K562 (cell line): ENCODE measurements around the gene LZTS3. TPM values are rescaled to one million over a fixed set of nuclear protein-coding genes. Genes with fewer than 3 reads are reported as not detected.

ENCODE experiments used
- ATAC-seq: fragments of 200-7000 bp; cut with Tn5 transposase; 3 replicates; pipeline ENCODE4 v1.9.1; 2020; ENCODE audit warnings: moderate library complexity
- BruUV-seq: library from RNA; stranded (reverse); fragments of 400-500 nt; replicated peaks from 2 replicates; lab custom pipeline; 2021; lab: Mats Ljungman, UMichigan
- CTCF ChIA-PET: fragments of 300-600 bp; formaldehyde crosslinking; extraction: SDS; loops from one replicate; lab custom pipeline; 2021; ENCODE audit warnings: low intra/inter-chr PET ratio; lab: Yijun Ruan, JAX
- POLR2A ChIA-PET: fragments of 300-600, 350-650 bp; sonication (Branson Sonifier 250); formaldehyde crosslinking; extraction: SDS; loops from one replicate; lab custom pipeline; 2021; ENCODE audit warnings: antibody characterized with exemption, inconsistent platforms; lab: Yijun Ruan, JAX
- DNase-seq, 4 experiments: peaks; one replicate each; pipeline versions ENCODE4 v3.0.0 to v3.0.0-alpha.2; 2011 to 2018; ENCODE audit warnings: low spot score in 3 of 4, mixed read lengths in 3 of 4; ENCODE audit errors: extremely low read depth in 1 of 4
- FAIRE-seq: peaks from 2 replicates; lab custom pipeline; 2011; peaks lifted over from hg19 to GRCh38; lab: Jason Lieb, UNC
- H2AFZ ChIP-seq: 2 replicates; pipeline ENCODE4 v1.6.0; 2011; ENCODE audit warnings: low read depth, low read length, control low read depth, inconsistent platforms
- H3K27ac ChIP-seq: fragments of 200-600 bp; 3 replicates; pipeline ENCODE4 v1.8.0; 2011; ENCODE audit warnings: low read depth, mild to moderate bottlenecking, control low read depth, inconsistent platforms, low read length, moderate library complexity, mixed read lengths; ENCODE audit errors: extremely low read depth
- H3K27me3 ChIP-seq, 2 experiments: fragments of 300-600 bp in 1 of 2; 2 replicates in 1 of 2; 3 replicates in 1 of 2; pipeline versions ENCODE4 v1.6.0 to v1.8.0; 2011; ENCODE audit warnings: inconsistent platforms in 2 of 2, low read length in 2 of 2, mild to moderate bottlenecking in 1 of 2, mixed read lengths in 1 of 2, moderate library complexity in 1 of 2; ENCODE audit not compliant: control insufficient read depth in 2 of 2, insufficient read depth in 2 of 2
- H3K36me3 ChIP-seq: fragments of 300-600 bp; 3 replicates; pipeline ENCODE4 v1.8.0; 2011; ENCODE audit warnings: mild to moderate bottlenecking, low read length, inconsistent platforms; ENCODE audit not compliant: control insufficient read depth, insufficient read depth
- H3K4me1 ChIP-seq, 2 experiments: fragments of 200-600 bp in 1 of 2; replicated peaks in 1 of 2; 2 replicates in 1 of 2; 3 replicates in 1 of 2; pipeline versions ENCODE4 v1.5.1 to v1.8.0; 2011; ENCODE audit warnings: inconsistent platforms in 2 of 2, low read length in 2 of 2, mild to moderate bottlenecking in 1 of 2, mixed read lengths in 1 of 2, moderate library complexity in 1 of 2; ENCODE audit not compliant: control insufficient read depth in 2 of 2, insufficient read depth in 2 of 2
- H3K4me2 ChIP-seq: 2 replicates; pipeline ENCODE4 v1.6.1; 2011; ENCODE audit warnings: low read length, control low read depth, inconsistent platforms, mixed read lengths; ENCODE audit not compliant: insufficient read depth
- H3K4me3 ChIP-seq: fragments of 200-600 bp; sonication (generic), shearing (Covaris generic); 2 replicates; pipeline ENCODE4 v1.5.1; 2016; ENCODE audit warnings: control low read depth, inconsistent platforms
- H3K79me2 ChIP-seq: fragments of 200-600 bp; 3 replicates; pipeline ENCODE4 v1.8.0; 2011; ENCODE audit warnings: low read length, inconsistent platforms; ENCODE audit not compliant: control insufficient read depth, insufficient read depth
- H3K9ac ChIP-seq, 2 experiments: 2 replicates each; pipeline versions ENCODE4 v1.6.0 to v1.6.1; 2011; ENCODE audit warnings: low read depth in 2 of 2, low read length in 2 of 2, control low read depth in 1 of 2, inconsistent platforms in 1 of 2, mild to moderate bottlenecking in 1 of 2, mixed read lengths in 1 of 2; ENCODE audit not compliant: insufficient read depth in 1 of 2
- H3K9me1 ChIP-seq: one replicate; pipeline ENCODE4 v1.6.0; 2011; ENCODE audit warnings: inconsistent platforms, mild to moderate bottlenecking, low read length, moderate library complexity; ENCODE audit not compliant: control insufficient read depth, insufficient read depth
- H3K9me3 ChIP-seq: replicated peaks from 2 replicates; pipeline ENCODE4 v1.5.1; 2011; ENCODE audit warnings: low read depth, low read length, inconsistent platforms; ENCODE audit not compliant: control insufficient read depth, insufficient read depth
- H4K20me1 ChIP-seq: replicated peaks from 2 replicates; pipeline ENCODE4 v1.6.1; 2011; ENCODE audit warnings: low read length, inconsistent platforms, mixed read lengths; ENCODE audit not compliant: control insufficient read depth, insufficient read depth
- DIDO1 ChIP-seq: fragments of 450-650 bp; IDR thresholded peaks from 2 replicates; pipeline ENCODE4 v1.6.1; 2016; ENCODE audit warnings: low read depth, missing biosample characterization, missing genetic modification characterization
- FOXJ3 ChIP-seq: sonication (generic); formaldehyde crosslinking; IDR thresholded peaks from 2 replicates; pipeline ENCODE4 v1.4.0; 2020; ENCODE audit warnings: mild to moderate bottlenecking, missing genetic modification reagents
- GATAD2A ChIP-seq: fragments of 450-650 bp; IDR thresholded peaks from 2 replicates; pipeline ENCODE4 v1.6.1; 2017
- KDM5B ChIP-seq: fragments of 200-600 bp; sonication (generic); IDR thresholded peaks from 2 replicates; pipeline ENCODE4 v1.6.1; 2012; ENCODE audit warnings: low read depth, mild to moderate bottlenecking, moderate library complexity, low read length, control low read depth, inconsistent platforms; ENCODE audit not compliant: insufficient replicate concordance
- KLF16 ChIP-seq: IDR thresholded peaks from 2 replicates; pipeline ENCODE4 v1.6.1; 2016; ENCODE audit warnings: antibody characterized with exemption
- MAFF ChIP-seq: IDR thresholded peaks from 2 replicates; pipeline ENCODE4 v1.6.1; 2012; ENCODE audit warnings: low read length, improper control_type of control experiment
- NELFE ChIP-seq: IDR thresholded peaks from 2 replicates; pipeline ENCODE4 v1.6.1; 2011; ENCODE audit warnings: mild to moderate bottlenecking; ENCODE audit not compliant: insufficient read depth, insufficient read length
- RAD21 ChIP-seq, 2 experiments: fragments of 250-450 bp in 1 of 2; fragments of 450-650 bp in 1 of 2; sonication (Bioruptor Pico) in 1 of 2; formaldehyde crosslinking in 1 of 2; IDR thresholded peaks in 1 of 2; conservative IDR thresholded peaks in 1 of 2; 2 replicates each; pipeline versions ENCODE4 v1.4.0 to v1.8.0; 2020 to 2022; ENCODE audit warnings: mild to moderate bottlenecking in 2 of 2, moderate library complexity in 1 of 2
- RFX1 ChIP-seq: fragments of 450-650 bp; IDR thresholded peaks from 2 replicates; pipeline ENCODE4 v1.6.1; 2016; ENCODE audit warnings: mild to moderate bottlenecking, moderate library complexity
- SRSF3 ChIP-seq: fragments of 200-400 bp; formaldehyde crosslinking; IDR thresholded peaks from 2 replicates; pipeline ENCODE4 v1.6.1; 2016; ENCODE audit warnings: mild to moderate bottlenecking, low read length, moderate library complexity; ENCODE audit not compliant: insufficient read depth
- XRCC5 ChIP-seq: fragments of 200-400 bp; formaldehyde crosslinking; IDR thresholded peaks from 2 replicates; pipeline ENCODE4 v1.6.1; 2017; ENCODE audit warnings: low read depth, mild to moderate bottlenecking, low read length
- ZNF507 ChIP-seq: conservative IDR thresholded peaks from 2 replicates; pipeline ENCODE4 v1.6.1; 2017; ENCODE audit warnings: missing genetic modification characterization, missing compliant biosample characterization
- ZNF586 ChIP-seq: fragments of 450-650 bp; formaldehyde crosslinking; conservative IDR thresholded peaks from 2 replicates; pipeline ENCODE4 v1.4.0; 2020; ENCODE audit warnings: mild to moderate bottlenecking, moderate library complexity
- ZNF639 ChIP-seq, 2 experiments: fragments of 200-800 bp in 1 of 2; sonication (Bioruptor generic) in 1 of 2; sonication (generic) in 1 of 2; formaldehyde crosslinking in 1 of 2; IDR thresholded peaks in 1 of 2; conservative IDR thresholded peaks in 1 of 2; 2 replicates each; pipeline versions ENCODE4 v1.5.0 to v1.6.1; 2016 to 2020; ENCODE audit warnings: missing compliant biosample characterization in 1 of 2, missing genetic modification characterization in 1 of 2, missing genetic modification reagents in 1 of 2
- WGBS: fragments of 100-300 bp; shearing (Covaris generic); methylation state at CpG from one replicate; pipeline ENCODE4 v1.1.6; 2016; ENCODE audit warnings: low coverage, mixed read lengths; ENCODE audit not compliant: insufficient coverage; ENCODE audit errors: missing lambda C conversion rate; 5-methylcytosine and 5-hydroxymethylcytosine counted together
- in situ Hi-C: fragments of 300-500 bp; cut with MboI; formaldehyde crosslinking; loops from 4 replicates; pipeline ENCODE4 v1.15.0; 2018; ENCODE audit warnings: inconsistent platforms, mixed read lengths
- intact Hi-C: fragments of 100-400 bp; cut with micrococcal nuclease; formaldehyde crosslinking; loops from 2 replicates; pipeline ENCODE4 v1.14.2; 2022
- polyA plus RNA-seq, 8 experiments: library from polyadenylated mRNA; depleted of rRNA in 4 of 8; stranded (reverse) in 5 of 8; unstranded in 3 of 8; fragments of >200 nt; fragmentation: Nextera tagmentation in 2 of 8; fragmentation: Illumina TruSeq in 1 of 8; extraction: Ambion mirVana in 2 of 8; extraction: Trizol in 1 of 8; gene quantifications; 2 replicates each; pipeline versions ENCODE4 v1.2.1 to v1.2.3, GENCODE V29; 2011 to 2014; ENCODE audit warnings: inconsistent platforms in 1 of 8, missing spikeins in 1 of 8
- total RNA-seq, 7 experiments: library from RNA; depleted of rRNA in 6 of 7; stranded (reverse); fragments of >200 nt in 6 of 7; fragmentation: Illumina TruSeq in 2 of 7; extraction: Trizol in 2 of 7; gene quantifications; 2 replicates each; pipeline versions ENCODE4 v1.2.1 to v1.2.3, GENCODE V29; 2011 to 2021; ENCODE audit warnings: low replicate concordance in 1 of 7
- TF ChIP-seq, protein P1 (sequence below): sonication (generic); formaldehyde crosslinking; IDR thresholded peaks from 2 replicates; pipeline ENCODE4 v1.8.0; 2022; ENCODE audit warnings: missing genetic modification reagents, mild to moderate bottlenecking, borderline replicate concordance
- TF ChIP-seq, protein P2 (sequence below): fragments of 250-450 bp; sonication (Bioruptor Pico); IDR thresholded peaks from 2 replicates; pipeline ENCODE4 v1.4.0; 2020; ENCODE audit warnings: mild to moderate bottlenecking

LZTS3 gene
- total and polyA plus RNA-seq, 9 of the 15 experiments (the other 6 are each of a cell fraction or from before 2014, with no cell fraction given), result 0.07 to 2.9 (median 2.0) TPM

- H3K9me3 ChIP-seq, result no peaks in the 10 kb centered on the region
- intact Hi-C loops, result no loop called here
- ChIA-PET CTCF (no interaction called here), POLR2A (interaction anchor here (0.6 to 0.9 kb wide), 7 partner anchors 8 to 546 kb away, joined by 3 to 4 read pairs (median 3); no protein-coding TSS in a partner anchor)
- H3K27me3 ChIP-seq, result no peaks in the 10 kb centered on the region
- peak overlapping the region; percentile 69 for H3K27ac ChIP-seq
- H3K4me2 ChIP-seq, result peak overlapping the region; percentile 81
- 5% methylated on average over 17 of the region's 31 CpGs for WGBS
- H3K4me1 ChIP-seq, result peaks cover 10 to 36% of the 10 kb centered on the region in 2 experiments; a peak in 4 of 5 replicates
- DNase-seq (peak; percentile 51 to 63 (median 58)), ATAC-seq (peak; percentile 72), FAIRE-seq (no peak)
- no peaks in the 10 kb centered on the region for H4K20me1 ChIP-seq
- H2AFZ ChIP-seq, result peak overlapping the region; percentile 91
- in situ Hi-C loops, result no loop called here
- BruUV-seq, result no TSS peak
- peak overlapping the region; percentile 63 for H3K4me3 ChIP-seq
- peaks cover 23% of the 10 kb centered on the region for H3K79me2 ChIP-seq
- peaks cover 30% of the 10 kb centered on the region; the same call in 2 of the 3 replicates for H3K36me3 ChIP-seq
- H3K9ac ChIP-seq, result peak overlapping the region; percentile 73 to 93
- H3K9me1 ChIP-seq, result no peaks in the 10 kb centered on the region
- no peak for TF ChIP-seq ZNF639 (CRISPR knock-in tag; conservative IDR thresholded peaks at IDR 0.05 in 1 of 2, IDR thresholded peaks at IDR 0.05 in 1 of 2)
- TF ChIP-seq GATAD2A, result no peak
- TF ChIP-seq MAFF, result no peak
- TF ChIP-seq KLF16, result no peak
- TF ChIP-seq, protein P1, sequence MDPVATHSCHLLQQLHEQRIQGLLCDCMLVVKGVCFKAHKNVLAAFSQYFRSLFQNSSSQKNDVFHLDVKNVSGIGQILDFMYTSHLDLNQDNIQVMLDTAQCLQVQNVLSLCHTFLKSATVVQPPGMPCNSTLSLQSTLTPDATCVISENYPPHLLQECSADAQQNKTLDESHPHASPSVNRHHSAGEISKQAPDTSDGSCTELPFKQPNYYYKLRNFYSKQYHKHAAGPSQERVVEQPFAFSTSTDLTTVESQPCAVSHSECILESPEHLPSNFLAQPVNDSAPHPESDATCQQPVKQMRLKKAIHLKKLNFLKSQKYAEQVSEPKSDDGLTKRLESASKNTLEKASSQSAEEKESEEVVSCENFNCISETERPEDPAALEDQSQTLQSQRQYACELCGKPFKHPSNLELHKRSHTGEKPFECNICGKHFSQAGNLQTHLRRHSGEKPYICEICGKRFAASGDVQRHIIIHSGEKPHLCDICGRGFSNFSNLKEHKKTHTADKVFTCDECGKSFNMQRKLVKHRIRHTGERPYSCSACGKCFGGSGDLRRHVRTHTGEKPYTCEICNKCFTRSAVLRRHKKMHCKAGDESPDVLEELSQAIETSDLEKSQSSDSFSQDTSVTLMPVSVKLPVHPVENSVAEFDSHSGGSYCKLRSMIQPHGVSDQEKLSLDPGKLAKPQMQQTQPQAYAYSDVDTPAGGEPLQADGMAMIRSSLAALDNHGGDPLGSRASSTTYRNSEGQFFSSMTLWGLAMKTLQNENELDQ (CRISPR knock-in tag), result no peak
- no peak for TF ChIP-seq FOXJ3 (CRISPR knock-in tag)
- TF ChIP-seq, protein P2, sequence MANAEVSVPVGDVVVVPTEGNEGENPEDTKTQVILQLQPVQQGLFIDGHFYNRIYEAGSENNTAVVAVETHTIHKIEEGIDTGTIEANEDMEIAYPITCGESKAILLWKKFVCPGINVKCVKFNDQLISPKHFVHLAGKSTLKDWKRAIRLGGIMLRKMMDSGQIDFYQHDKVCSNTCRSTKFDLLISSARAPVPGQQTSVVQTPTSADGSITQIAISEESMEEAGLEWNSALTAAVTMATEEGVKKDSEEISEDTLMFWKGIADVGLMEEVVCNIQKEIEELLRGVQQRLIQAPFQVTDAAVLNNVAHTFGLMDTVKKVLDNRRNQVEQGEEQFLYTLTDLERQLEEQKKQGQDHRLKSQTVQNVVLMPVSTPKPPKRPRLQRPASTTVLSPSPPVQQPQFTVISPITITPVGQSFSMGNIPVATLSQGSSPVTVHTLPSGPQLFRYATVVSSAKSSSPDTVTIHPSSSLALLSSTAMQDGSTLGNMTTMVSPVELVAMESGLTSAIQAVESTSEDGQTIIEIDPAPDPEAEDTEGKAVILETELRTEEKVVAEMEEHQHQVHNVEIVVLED (CRISPR knock-in tag), result no peak
- no peak for TF ChIP-seq ZNF586
- no peak for TF ChIP-seq RAD21 (CRISPR knock-in tag; conservative IDR thresholded peaks at IDR 0.05 in 1 of 2, IDR thresholded peaks at IDR 0.05 in 1 of 2)
- no peak for TF ChIP-seq NELFE
- TF ChIP-seq DIDO1 (tag), result no peak
- no peak for TF ChIP-seq XRCC5
- no peak for TF ChIP-seq RFX1
- TF ChIP-seq ZNF507 (tag), result no peak
- no peak for TF ChIP-seq SRSF3
- no peak for TF ChIP-seq KDM5B
Measured at GRCh38 chr20:3203315-3204123, 30.2 kb upstream of the LZTS3 start.
